ENCODE results near the gene CABP1.
"Not testable (repeated sequence)": the region's sequence is repeated elsewhere in the genome, so short reads cannot be mapped to it uniquely, and the experiment has no call there.

The CABP1 gene

GRCh38 chr12:120668091-120668867 is 27.9 kb downstream of the CABP1 start:
- no peak for DNase-seq (ENCODE audit: low spot score)

GRCh38 chr12:120668868-120669840 is 28.7 kb downstream of the CABP1 start:
- DNase-seq (ENCODE audit: low spot score): no peak

GRCh38 chr12:120670237-120670636 is 29.8 kb downstream of the CABP1 start:
- not testable (repeated sequence) for DNase-seq (ENCODE audit: low spot score)

- no peak for DNase-seq (ENCODE audit: low spot score)
Observed at GRCh38 chr12:120670667-120671066, 30.2 kb downstream of the CABP1 start.

- no peak for DNase-seq (ENCODE audit: low spot score)
Observed at GRCh38 chr12:120674097-120674636, 33.7 kb downstream of the CABP1 start.

GRCh38 chr12:120677765-120678473 is 37.5 kb downstream of the CABP1 start:
- DNase-seq (ENCODE audit: low spot score): no peak

GRCh38 chr12:120678572-120678971 is 38.1 kb downstream of the CABP1 start:
- DNase-seq (ENCODE audit: low spot score): no peak

- no peak for DNase-seq (ENCODE audit: low spot score)
Observed at GRCh38 chr12:120680165-120680738, 39.8 kb downstream of the CABP1 start.

GRCh38 chr12:120684523-120684932 is 44.1 kb downstream of the CABP1 start:
- DNase-seq (ENCODE audit: low spot score): no peak

GRCh38 chr12:120685522-120685921 is 45.1 kb downstream of the CABP1 start:
- no peak for DNase-seq (ENCODE audit: low spot score)

- peak; percentile 98 for DNase-seq (ENCODE audit: low spot score)
Observed at GRCh38 chr12:120686151-120686689, 45.8 kb downstream of the CABP1 start.

GRCh38 chr12:120686690-120687577 is 46.5 kb downstream of the CABP1 start, which contains the start of gene MLEC:
Gene MLEC (plus strand): TSS chr12:120687149. CDS start chr12:120687297, 148 bp downstream.
- peak; percentile 99 for DNase-seq (ENCODE audit: low spot score)

GRCh38 chr12:120687578-120688289 is 47.3 kb downstream of the CABP1 start:
- peak; percentile 26 for DNase-seq (ENCODE audit: low spot score)

- DNase-seq (ENCODE audit: low spot score): no peak
Observed at GRCh38 chr12:120688527-120689071, 48.2 kb downstream of the CABP1 start.

- DNase-seq (ENCODE audit: low spot score): no peak
Observed at GRCh38 chr12:120689397-120690082, 49.1 kb downstream of the CABP1 start.

GRCh38 chr12:120690083-120690450 is 49.6 kb downstream of the CABP1 start:
- no peak for DNase-seq (ENCODE audit: low spot score)

- no peak for DNase-seq (ENCODE audit: low spot score)
Observed at GRCh38 chr12:120690978-120691377, 50.6 kb downstream of the CABP1 start.

- DNase-seq (ENCODE audit: low spot score): no peak
Observed at GRCh38 chr12:120692524-120693033, 52.2 kb downstream of the CABP1 start.

All from CD4-positive, alpha-beta T cell treated with Interleukin-6 at 100 ng/mL for 8 hours (primary cell).